Caco-2 (cell line): ENCODE measurements around the gene TTC7B. TPM values are rescaled to one million over a fixed set of nuclear protein-coding genes. Genes with fewer than 3 reads are reported as not detected.

ENCODE experiments used
- BruUV-seq: library from RNA; stranded (reverse); fragments of 400-500 nt; replicated peaks from 2 replicates; lab custom pipeline; 2021; lab: Mats Ljungman, UMichigan
- CTCF ChIA-PET: fragments of 300-600 bp; sonication (Branson Sonifier 250); formaldehyde crosslinking; loops from one replicate; lab custom pipeline; 2022; ENCODE audit warnings: antibody characterized with exemption; lab: Charles Lee
- POLR2A ChIA-PET: fragments of 300-600 bp; sonication (Branson Sonifier 250); formaldehyde crosslinking; loops from one replicate; lab custom pipeline; 2022; ENCODE audit warnings: antibody characterized with exemption; lab: Charles Lee
- DNase-seq, 2 experiments: peaks; one replicate each; pipeline versions ENCODE4 v3.0.0 to v3.0.0-alpha.2; 2020 to 2022
- H3K27me3 ChIP-seq: replicated peaks from 2 replicates; pipeline ENCODE4 v1.6.0; 2011; ENCODE audit warnings: low read length; ENCODE audit not compliant: control insufficient read depth, insufficient read depth
- H3K36me3 ChIP-seq: 2 replicates; pipeline ENCODE4 v1.5.1; 2011; ENCODE audit warnings: low read length; ENCODE audit not compliant: control insufficient read depth, insufficient read depth
- H3K4me1 ChIP-seq: fragments of 250-450 bp; sonication (Bioruptor Pico); 2 replicates; pipeline ENCODE4 v1.5.1; 2020; ENCODE audit warnings: mild to moderate bottlenecking
- H3K4me3 ChIP-seq: 2 replicates; pipeline ENCODE4 v1.5.1; 2011; ENCODE audit warnings: low read depth, mild to moderate bottlenecking, control low read depth, low read length
- H3K9me3 ChIP-seq: fragments of 250-450 bp; sonication (Bioruptor Pico); 2 replicates; pipeline ENCODE4 v1.5.1; 2020; ENCODE audit warnings: mild to moderate bottlenecking, moderate library complexity
- H3K27ac Mint-ChIP-seq: one replicate; pipeline ENCODE4 v1.8.0; 2022; ENCODE audit warnings: mixed read lengths; ENCODE audit not compliant: unreplicated experiment
- H3K27me3 Mint-ChIP-seq: one replicate; pipeline ENCODE4 v1.8.0; 2022; ENCODE audit warnings: mixed read lengths; ENCODE audit not compliant: insufficient read depth, unreplicated experiment
- H3K36me3 Mint-ChIP-seq: one replicate; pipeline ENCODE4 v1.8.0; 2022; ENCODE audit warnings: mild to moderate bottlenecking, mixed read lengths; ENCODE audit not compliant: insufficient read depth, unreplicated experiment
- H3K4me1 Mint-ChIP-seq: one replicate; pipeline ENCODE4 v1.8.0; 2022; ENCODE audit warnings: low read depth, mixed read lengths; ENCODE audit not compliant: unreplicated experiment
- H3K4me3 Mint-ChIP-seq: one replicate; pipeline ENCODE4 v1.8.0; 2022; ENCODE audit warnings: mild to moderate bottlenecking, moderate library complexity, mixed read lengths; ENCODE audit not compliant: unreplicated experiment
- H3K9me3 Mint-ChIP-seq: one replicate; pipeline ENCODE4 v1.8.0; 2022; ENCODE audit warnings: mixed read lengths; ENCODE audit not compliant: unreplicated experiment
- intact Hi-C: fragments of 100-400 bp; cut with micrococcal nuclease; formaldehyde crosslinking; loops from one replicate; pipeline ENCODE4 v1.10.0; 2022; ENCODE audit not compliant: unreplicated experiment
- total RNA-seq: library from RNA; stranded (reverse); gene quantifications from 2 replicates; pipeline ENCODE4 v1.2.3, GENCODE V29; 2022
- TF ChIP-seq, protein P1 (sequence below), 2 experiments: fragments of 200-600 bp in 1 of 2; IDR thresholded peaks; 1 replicate in 1 of 2; 2 replicates in 1 of 2; pipeline versions ENCODE4 v1.5.1 to v1.8.0; 2011 to 2022; ENCODE audit warnings: antibody characterized with exemption in 1 of 2, control low read depth in 1 of 2, inconsistent platforms in 1 of 2, low read depth in 1 of 2, low read length in 1 of 2, mild to moderate bottlenecking in 1 of 2, moderate library complexity in 1 of 2; ENCODE audit not compliant: insufficient read depth in 1 of 2, severe bottlenecking in 1 of 2, unreplicated experiment in 1 of 2

The TTC7B gene
- total RNA-seq, 1 experiment from 2014 or later = 28.5 TPM

DNA sequence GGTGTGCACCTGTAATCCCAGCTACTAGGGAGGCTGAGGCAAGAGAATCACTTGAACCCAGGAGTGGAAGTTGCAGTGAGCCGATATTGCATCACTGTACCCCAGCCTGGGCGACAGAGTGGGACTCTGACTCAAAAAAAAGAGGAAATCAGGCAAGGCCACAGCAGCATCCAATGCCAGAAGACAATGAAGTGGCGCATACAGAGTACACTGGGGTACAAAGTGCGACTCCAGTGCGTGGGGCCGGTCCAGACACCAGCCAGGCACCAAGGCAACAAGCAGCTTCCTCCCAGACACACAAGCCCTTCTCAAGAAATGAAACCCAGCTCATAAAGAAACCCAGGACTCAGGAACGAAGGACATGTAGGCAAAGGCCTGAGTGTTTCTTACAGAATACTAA, 28.2 kb downstream of the TTC7B start:
- H3K4me1 Mint-ChIP-seq = no peaks in the 10 kb centered on the region
- Histone ChIP-seq H3K4me3 (no peak overlapping the region), H3K27me3 (no peaks in the 10 kb centered on the region), H3K4me1 (no peaks in the 10 kb centered on the region), H3K36me3 (no peaks in the 10 kb centered on the region), H3K9me3 (no peaks in the 10 kb centered on the region)
- TF ChIP-seq, protein P1, sequence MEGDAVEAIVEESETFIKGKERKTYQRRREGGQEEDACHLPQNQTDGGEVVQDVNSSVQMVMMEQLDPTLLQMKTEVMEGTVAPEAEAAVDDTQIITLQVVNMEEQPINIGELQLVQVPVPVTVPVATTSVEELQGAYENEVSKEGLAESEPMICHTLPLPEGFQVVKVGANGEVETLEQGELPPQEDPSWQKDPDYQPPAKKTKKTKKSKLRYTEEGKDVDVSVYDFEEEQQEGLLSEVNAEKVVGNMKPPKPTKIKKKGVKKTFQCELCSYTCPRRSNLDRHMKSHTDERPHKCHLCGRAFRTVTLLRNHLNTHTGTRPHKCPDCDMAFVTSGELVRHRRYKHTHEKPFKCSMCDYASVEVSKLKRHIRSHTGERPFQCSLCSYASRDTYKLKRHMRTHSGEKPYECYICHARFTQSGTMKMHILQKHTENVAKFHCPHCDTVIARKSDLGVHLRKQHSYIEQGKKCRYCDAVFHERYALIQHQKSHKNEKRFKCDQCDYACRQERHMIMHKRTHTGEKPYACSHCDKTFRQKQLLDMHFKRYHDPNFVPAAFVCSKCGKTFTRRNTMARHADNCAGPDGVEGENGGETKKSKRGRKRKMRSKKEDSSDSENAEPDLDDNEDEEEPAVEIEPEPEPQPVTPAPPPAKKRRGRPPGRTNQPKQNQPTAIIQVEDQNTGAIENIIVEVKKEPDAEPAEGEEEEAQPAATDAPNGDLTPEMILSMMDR (IDR thresholded peaks at IDR 0.05; ENCODE audit: insufficient read depth in 1 of 2, low read depth in 1 of 2, low read length in 1 of 2, severe bottlenecking in 1 of 2, unreplicated experiment in 1 of 2) = no peak
- no peak overlapping the region for H3K4me3 Mint-ChIP-seq
- DNase-seq = no peak
- BruUV-seq = no TSS peak
- no peaks in the 10 kb centered on the region for H3K27me3 Mint-ChIP-seq
- POLR2A ChIA-PET = no interaction called here
- intact Hi-C loops = no loop called here
- no peak overlapping the region for H3K27ac Mint-ChIP-seq
- no peaks in the 10 kb centered on the region for H3K9me3 Mint-ChIP-seq
- CTCF ChIA-PET = no interaction called here
- H3K36me3 Mint-ChIP-seq = no peaks in the 10 kb centered on the region

GRCh38 chr14:90785876-90786450, 30.3 kb downstream of the TTC7B start:
- Histone ChIP-seq H3K27me3 (no peaks in the 10 kb centered on the region), H3K36me3 (no peaks in the 10 kb centered on the region), H3K9me3 (no peaks in the 10 kb centered on the region), H3K4me3 (no peak overlapping the region), H3K4me1 (no peaks in the 10 kb centered on the region)
- POLR2A ChIA-PET = no interaction called here
- Mint-ChIP-seq H3K9me3 (no peaks in the 10 kb centered on the region), H3K27ac (no peak overlapping the region), H3K27me3 (no peaks in the 10 kb centered on the region), H3K4me1 (no peaks in the 10 kb centered on the region), H3K4me3 (no peak overlapping the region), H3K36me3 (no peaks in the 10 kb centered on the region)
- intact Hi-C loops = no loop called here
- BruUV-seq = no TSS peak
- CTCF ChIA-PET = no interaction called here
- no peak for DNase-seq
- TF ChIP-seq, protein P1 (IDR thresholded peaks at IDR 0.05; ENCODE audit: insufficient read depth in 1 of 2, low read depth in 1 of 2, low read length in 1 of 2, severe bottlenecking in 1 of 2, unreplicated experiment in 1 of 2) = no peak

GRCh38 chr14:90785471-90785870, 30.8 kb downstream of the TTC7B start:
- H3K36me3 ChIP-seq = no peaks in the 10 kb centered on the region
- no peaks in the 10 kb centered on the region for H3K36me3 Mint-ChIP-seq
- intact Hi-C loops = no loop called here
- H3K4me3 Mint-ChIP-seq = no peak overlapping the region
- no peak overlapping the region for H3K4me3 ChIP-seq
- H3K27ac Mint-ChIP-seq = no peak overlapping the region
- no peak for DNase-seq
- no peaks in the 10 kb centered on the region for H3K9me3 ChIP-seq
- no peaks in the 10 kb centered on the region for H3K9me3 Mint-ChIP-seq
- no peaks in the 10 kb centered on the region for H3K4me1 ChIP-seq
- no peaks in the 10 kb centered on the region for H3K27me3 Mint-ChIP-seq
- no peaks in the 10 kb centered on the region for H3K4me1 Mint-ChIP-seq
- H3K27me3 ChIP-seq = no peaks in the 10 kb centered on the region
- ChIA-PET POLR2A (no interaction called here), CTCF (no interaction called here)
- no TSS peak for BruUV-seq
- TF ChIP-seq, protein P1 (IDR thresholded peaks at IDR 0.05; ENCODE audit: insufficient read depth in 1 of 2, low read depth in 1 of 2, low read length in 1 of 2, severe bottlenecking in 1 of 2, unreplicated experiment in 1 of 2) = no peak
